Ovary (tissue), 9 donors: Measurements from ENCODE around the gene MMP25. TPM values are rescaled to one million over a fixed set of nuclear protein-coding genes. Genes with fewer than 3 reads are reported as not detected.
"Not testable (repeated sequence)": the region's sequence is repeated elsewhere in the genome, so short reads cannot be mapped to it uniquely, and the experiment has no call there.

Source experiments
- DNase-seq, 5 donors: peaks; one replicate each; pipeline ENCODE4 v3.0.0-alpha.2; 2019 to 2020
- H3K27ac ChIP-seq, 2 donors: fragments of 200-600 bp; one replicate each; pipeline versions ENCODE4 v1.5.1 to v1.8.0; 2019 to 2022
- H3K27me3 ChIP-seq: fragments of 200-600 bp; one replicate; pipeline ENCODE4 v1.8.0; 2022
- H3K36me3 ChIP-seq: fragments of 200-600 bp; sonication (generic); one replicate; pipeline ENCODE4 v1.5.1; 2019
- H3K4me1 ChIP-seq: one replicate; pipeline ENCODE4 v1.8.1; 2013; ENCODE audit warnings: mild to moderate bottlenecking, moderate library complexity; ENCODE audit not compliant: insufficient read depth
- H3K4me3 ChIP-seq: fragments of 200-600 bp; sonication (generic); one replicate; pipeline ENCODE4 v1.5.1; 2017
- H3K9me3 ChIP-seq, 2 donors: fragments of 200-600 bp in 1 of 2; sonication (generic) in 1 of 2; one replicate each; pipeline versions ENCODE4 v1.5.1 to v1.8.1; 2013 to 2019; ENCODE audit warnings: mild to moderate bottlenecking in 1 of 2, moderate library complexity in 1 of 2
- CTCF ChIP-seq, 3 donors: fragments of 450-650 bp in 2 of 3; fragments of 200-600 bp in 1 of 3; IDR thresholded peaks; one replicate each; pipeline versions ENCODE4 v1.5.1 to v1.8.0; 2016 to 2022; ENCODE audit warnings: antibody characterized with exemption in 3 of 3, mild to moderate bottlenecking in 1 of 3
- EP300 ChIP-seq: sonication (generic); formaldehyde crosslinking; IDR thresholded peaks from one replicate; pipeline ENCODE4 v1.6.1; 2017; ENCODE audit warnings: antibody characterized with exemption
- POLR2A ChIP-seq: fragments of 450-650 bp; IDR thresholded peaks from one replicate; pipeline ENCODE4 v1.6.1; 2017; ENCODE audit warnings: antibody characterized with exemption, mild to moderate bottlenecking, moderate library complexity
- WGBS, 3 donors: extraction: QIAGEN DNeasy Blood & Tissue Kit in 1 of 3; methylation state at CpG; one replicate each; pipeline versions ENCODE4 v1.1.5 to v1.1.7; 2013 to 2017; 5-methylcytosine and 5-hydroxymethylcytosine counted together
- intact Hi-C, 4 donors: fragments of 100-400 bp; cut with DNase I; formaldehyde crosslinking; loops; one replicate each; pipeline versions ENCODE4 v1.11.0 to v1.15.1; 2022 to 2023
- polyA plus RNA-seq, 2 donors: library from polyadenylated mRNA; stranded (reverse); fragments of 200-250 nt in 1 of 2; fragments of 350-450 nt in 1 of 2; fragmentation: Illumina TruSeq in 1 of 2; extraction: RNeasy Lipid Tissue Mini Kit (QIAGEN cat#74804) in 1 of 2; gene quantifications; one replicate each; pipeline ENCODE4 v1.2.3, GENCODE V29; 2013 to 2014
- total RNA-seq, 7 donors: library from RNA; depleted of rRNA in 2 of 7; stranded (reverse); fragments of >200 nt in 2 of 7; fragmentation: NEBNext Ultra II Directional in 3 of 7; extraction: Animal tissue kit (Norgen Biotek cat#: 25700) in 3 of 7; gene quantifications; one replicate each; pipeline versions ENCODE4 v1.1.0 to v1.2.4, GENCODE V29; 2016 to 2023
- donor health status: DM: no; HTN: no; CAD: no; lungs with moderate emphysema.
- donor health status: DM: no; HTN: no; CAD: no.
- donor health status: Bipolar disorder and iron deficiency.
- donor health status: DM: yes; HTN: yes; CAD: no.
- donor health status: DM: no; HTN: no; CAD: no.
- donor health status: DM: yes; HTN: yes; CAD: no.

MMP25 gene
- total and polyA plus RNA-seq, 9 donors: 0.15 to 0.72 (median 0.59) TPM; not detected in 1

- no peaks in the 10 kb centered on the region for H3K4me1 ChIP-seq
- 77 to 83% (median 82%) methylated on average over 7 of the region's 7 CpGs for WGBS, 3 donors
- no peak for DNase-seq
- no peak overlapping the region for H3K27ac ChIP-seq
- H3K4me3 ChIP-seq: no peak overlapping the region
- TF ChIP-seq EP300: no peak
- no peak for TF ChIP-seq POLR2A
- no peak for TF ChIP-seq CTCF (IDR thresholded peaks at IDR 0.05)
- H3K36me3 ChIP-seq: no peaks in the 10 kb centered on the region
- no peaks in the 10 kb centered on the region for H3K27me3 ChIP-seq
- no peaks in the 10 kb centered on the region for H3K9me3 ChIP-seq
- intact Hi-C loops: no loop called here
These were observed 27.1 kb downstream of the MMP25 start for GRCh38 chr16:3073448-3073847.

DNA sequence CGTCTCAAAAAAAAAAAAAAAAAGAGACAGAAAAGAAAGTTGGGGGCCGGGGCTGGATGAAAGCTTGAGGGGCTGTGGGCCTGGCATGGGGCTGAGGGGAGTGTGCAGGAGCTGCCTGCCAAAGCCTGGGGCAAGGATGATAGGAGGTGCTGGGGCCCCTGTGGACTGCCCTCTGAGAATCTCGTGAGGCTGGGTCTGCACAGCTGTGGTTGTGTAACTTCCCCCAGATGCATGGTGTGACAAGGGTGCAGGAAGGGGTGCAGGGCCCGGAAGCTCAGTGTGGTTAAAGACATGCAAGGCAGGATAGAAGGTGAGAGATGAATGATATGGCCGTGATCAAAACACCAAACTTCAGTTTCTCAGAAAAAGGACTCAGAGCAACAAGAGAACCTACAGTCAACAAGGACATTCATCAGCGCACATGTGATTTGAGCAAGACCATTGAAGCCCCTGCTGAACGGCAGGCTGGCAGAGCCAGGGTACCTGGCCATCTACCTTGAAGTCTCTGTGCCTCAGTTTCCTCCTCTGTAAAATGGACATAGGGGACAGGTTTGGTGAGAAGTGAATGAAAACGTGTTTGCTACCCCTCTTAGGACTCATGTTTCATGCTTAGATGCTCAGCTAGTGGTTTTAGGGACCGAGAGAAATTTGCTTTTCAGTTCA lies 28.6 kb downstream of the MMP25 start:
- intact Hi-C loops: no loop called here
- no peak overlapping the region for H3K4me3 ChIP-seq
- TF ChIP-seq POLR2A: no peak
- TF ChIP-seq CTCF (IDR thresholded peaks at IDR 0.05): no peak
- no peak for TF ChIP-seq EP300
- no peak for DNase-seq
- WGBS, 3 donors: 57 to 63% (median 59%) methylated on average over 9 of the region's 9 CpGs
- H3K36me3 ChIP-seq: no peaks in the 10 kb centered on the region
- peaks cover under 1% of the 10 kb centered on the region for H3K4me1 ChIP-seq
- H3K9me3 ChIP-seq: no peaks in the 10 kb centered on the region
- H3K27ac ChIP-seq: no peak overlapping the region
- H3K27me3 ChIP-seq: no peaks in the 10 kb centered on the region

- intact Hi-C loops: no loop called here
- Histone ChIP-seq H3K4me1 (peaks cover 2% of the 10 kb centered on the region), H3K4me3 (no peak overlapping the region), H3K27ac (no peak overlapping the region), H3K36me3 (no peaks in the 10 kb centered on the region), H3K9me3 (no peaks in the 10 kb centered on the region), H3K27me3 (no peaks in the 10 kb centered on the region)
- no peak for TF ChIP-seq POLR2A
- TF ChIP-seq CTCF (IDR thresholded peaks at IDR 0.05): no peak
- no peak for TF ChIP-seq EP300
- WGBS, 3 donors: 2 to 14% (median 12%) methylated on average over 8 to 10 of the region's 10 CpGs
- peak; percentile 47 to 78 (median 60) for DNase-seq
These were observed 29.2 kb downstream of the MMP25 start for GRCh38 chr16:3075523-3075915.

GRCh38 chr16:3075946-3076345 lies 29.6 kb downstream of the MMP25 start:
- H3K9me3 ChIP-seq, intact Hi-C loops, DNase-seq, H3K4me1 ChIP-seq, H3K27me3 ChIP-seq, H3K36me3 ChIP-seq, H3K27ac ChIP-seq, H3K4me3 ChIP-seq: not testable (repeated sequence)
- WGBS, 3 donors: 51 to 64% (median 53%) methylated on average over 6 of the region's 6 CpGs

GRCh38 chr16:3076577-3076976 lies 30.2 kb downstream of the MMP25 start:
- 60 to 90% (median 84%) methylated on average over 6 of the region's 6 CpGs for WGBS, 3 donors
- no peak for DNase-seq
- intact Hi-C loops: no loop called here
- H3K36me3 ChIP-seq: no peaks in the 10 kb centered on the region
- TF ChIP-seq POLR2A: no peak
- TF ChIP-seq CTCF (IDR thresholded peaks at IDR 0.05): no peak
- no peak for TF ChIP-seq EP300
- no peak overlapping the region for H3K27ac ChIP-seq
- H3K27me3 ChIP-seq: no peaks in the 10 kb centered on the region
- no peaks in the 10 kb centered on the region for H3K9me3 ChIP-seq
- H3K4me1 ChIP-seq: peaks cover 6% of the 10 kb centered on the region
- H3K4me3 ChIP-seq: no peak overlapping the region
